Measurements from ENCODE around the gene BCL2L15.

The BCL2L15 gene

DNA sequence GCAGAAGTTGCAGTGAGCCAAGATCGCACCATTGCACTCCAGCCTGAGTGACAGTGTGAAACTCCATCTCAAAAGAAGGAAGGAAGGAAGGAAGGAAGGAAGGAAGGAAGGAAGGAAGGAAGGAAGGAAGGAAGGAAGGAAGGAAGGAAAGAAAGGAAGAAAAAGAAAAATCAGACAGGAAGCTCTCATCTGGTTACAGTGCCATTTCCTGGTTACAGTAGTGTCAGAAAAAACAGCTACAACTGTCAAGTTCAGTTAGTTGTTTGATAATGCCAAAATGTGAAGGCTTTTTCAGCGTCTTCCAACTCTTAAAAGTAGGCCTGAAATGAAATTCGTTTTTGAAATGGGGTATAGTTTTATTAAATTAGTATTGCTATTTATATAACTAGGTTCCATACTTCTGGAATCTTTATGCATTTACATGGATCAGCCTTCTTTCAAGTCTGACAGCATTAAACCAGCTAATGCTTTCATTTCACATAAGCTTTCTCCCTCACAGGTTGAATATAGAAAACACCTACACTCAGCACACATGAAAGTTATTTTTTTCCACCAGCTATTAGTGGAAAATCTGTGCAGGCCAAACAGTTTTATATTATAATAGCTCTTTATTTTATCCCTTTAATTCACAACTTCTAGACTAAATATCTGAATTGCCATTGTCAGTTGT, 37.1 kb downstream of the BCL2L15 start:
- Histone ChIP-seq H3K36me3 (ENCODE audit: control insufficient read depth, insufficient read depth, low read length) (no peaks in the 10 kb centered on the region), H3K79me2 (no peaks in the 10 kb centered on the region), H3K4me3 (ENCODE audit: low read depth, low read length) (no peak overlapping the region), H3K4me1 (no peaks in the 10 kb centered on the region), H3K27me3 (ENCODE audit: control insufficient read depth, insufficient read depth, low read length) (no peaks in the 10 kb centered on the region), H3K9me3 (ENCODE audit: control insufficient read depth, low read length) (no peaks in the 10 kb centered on the region), H2AFZ (no peak overlapping the region), H3K4me2 (ENCODE audit: low read length) (no peak overlapping the region), H3K9ac (no peak overlapping the region), H3K27ac (no peak overlapping the region)
- TF ChIP-seq, protein P1, sequence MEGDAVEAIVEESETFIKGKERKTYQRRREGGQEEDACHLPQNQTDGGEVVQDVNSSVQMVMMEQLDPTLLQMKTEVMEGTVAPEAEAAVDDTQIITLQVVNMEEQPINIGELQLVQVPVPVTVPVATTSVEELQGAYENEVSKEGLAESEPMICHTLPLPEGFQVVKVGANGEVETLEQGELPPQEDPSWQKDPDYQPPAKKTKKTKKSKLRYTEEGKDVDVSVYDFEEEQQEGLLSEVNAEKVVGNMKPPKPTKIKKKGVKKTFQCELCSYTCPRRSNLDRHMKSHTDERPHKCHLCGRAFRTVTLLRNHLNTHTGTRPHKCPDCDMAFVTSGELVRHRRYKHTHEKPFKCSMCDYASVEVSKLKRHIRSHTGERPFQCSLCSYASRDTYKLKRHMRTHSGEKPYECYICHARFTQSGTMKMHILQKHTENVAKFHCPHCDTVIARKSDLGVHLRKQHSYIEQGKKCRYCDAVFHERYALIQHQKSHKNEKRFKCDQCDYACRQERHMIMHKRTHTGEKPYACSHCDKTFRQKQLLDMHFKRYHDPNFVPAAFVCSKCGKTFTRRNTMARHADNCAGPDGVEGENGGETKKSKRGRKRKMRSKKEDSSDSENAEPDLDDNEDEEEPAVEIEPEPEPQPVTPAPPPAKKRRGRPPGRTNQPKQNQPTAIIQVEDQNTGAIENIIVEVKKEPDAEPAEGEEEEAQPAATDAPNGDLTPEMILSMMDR (IDR thresholded peaks at IDR 0.05): no peak

DNA sequence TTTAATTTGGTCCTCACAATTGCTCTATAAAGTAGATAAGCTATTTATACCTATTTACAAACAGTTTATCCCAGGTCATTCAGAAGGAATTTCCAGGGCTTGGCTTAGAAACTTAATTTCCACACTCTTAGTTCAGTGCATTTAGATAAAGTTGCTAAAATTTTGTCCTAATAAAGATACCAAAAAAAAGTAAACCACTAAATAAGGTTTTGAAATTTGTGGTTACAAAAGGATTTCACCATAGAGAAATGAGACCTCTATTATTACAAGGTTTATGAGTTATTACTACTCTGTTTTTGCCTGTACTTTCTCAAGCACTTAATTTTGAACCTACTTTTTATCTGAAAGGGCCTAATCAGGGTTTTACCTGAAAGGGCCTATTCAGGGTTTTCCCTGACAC, 38.3 kb downstream of the BCL2L15 start:
- Histone ChIP-seq H3K27ac (no peak overlapping the region), H3K9ac (no peak overlapping the region), H3K4me3 (ENCODE audit: low read depth, low read length) (no peak overlapping the region), H3K27me3 (ENCODE audit: control insufficient read depth, insufficient read depth, low read length) (no peaks in the 10 kb centered on the region), H2AFZ (no peak overlapping the region), H3K9me3 (ENCODE audit: control insufficient read depth, low read length) (no peaks in the 10 kb centered on the region), H3K4me2 (ENCODE audit: low read length) (no peak overlapping the region), H3K79me2 (no peaks in the 10 kb centered on the region), H3K4me1 (no peaks in the 10 kb centered on the region), H3K36me3 (ENCODE audit: control insufficient read depth, insufficient read depth, low read length) (no peaks in the 10 kb centered on the region)
- TF ChIP-seq, protein P1 (IDR thresholded peaks at IDR 0.05): no peak

DNA sequence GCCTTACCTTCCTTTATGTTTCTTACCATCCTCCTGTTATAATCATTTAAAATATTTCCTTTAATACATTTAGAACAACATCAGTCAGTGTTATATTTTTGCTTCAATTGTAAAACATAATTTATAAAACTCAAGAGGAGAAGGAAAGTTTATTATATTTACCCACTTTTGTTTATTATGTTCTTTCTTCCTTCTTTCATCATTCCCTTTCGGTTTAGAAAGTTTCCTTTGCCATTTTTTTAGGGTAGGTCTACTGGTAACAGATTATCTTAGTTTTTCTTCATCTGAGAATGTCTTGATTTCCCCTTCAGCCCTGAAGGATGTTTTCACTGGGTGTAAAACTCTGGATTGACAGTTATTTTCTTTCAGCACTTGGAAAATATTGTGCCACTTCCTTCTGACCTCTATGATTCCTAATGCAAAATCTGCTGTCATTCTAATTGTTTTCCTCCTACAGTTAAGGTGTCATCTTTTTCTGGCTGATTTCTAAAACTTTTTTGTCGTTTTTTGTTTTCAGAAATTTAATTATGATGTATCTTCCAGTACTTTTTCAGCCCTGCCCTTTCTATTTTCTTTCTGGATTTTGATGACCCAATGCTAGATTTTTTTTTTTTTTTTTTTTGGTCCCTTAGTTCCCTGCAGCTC, 40.9 kb downstream of the BCL2L15 start:
- Histone ChIP-seq H3K27ac (no peak overlapping the region), H3K4me3 (ENCODE audit: low read depth, low read length) (no peak overlapping the region), H3K4me2 (ENCODE audit: low read length) (no peak overlapping the region), H3K79me2 (no peaks in the 10 kb centered on the region), H3K9me3 (ENCODE audit: control insufficient read depth, low read length) (no peaks in the 10 kb centered on the region), H3K36me3 (ENCODE audit: control insufficient read depth, insufficient read depth, low read length) (no peaks in the 10 kb centered on the region), H3K4me1 (no peaks in the 10 kb centered on the region), H2AFZ (no peak overlapping the region), H3K9ac (no peak overlapping the region), H3K27me3 (ENCODE audit: control insufficient read depth, insufficient read depth, low read length) (no peaks in the 10 kb centered on the region)
- TF ChIP-seq, protein P1 (IDR thresholded peaks at IDR 0.05): no peak

DNA sequence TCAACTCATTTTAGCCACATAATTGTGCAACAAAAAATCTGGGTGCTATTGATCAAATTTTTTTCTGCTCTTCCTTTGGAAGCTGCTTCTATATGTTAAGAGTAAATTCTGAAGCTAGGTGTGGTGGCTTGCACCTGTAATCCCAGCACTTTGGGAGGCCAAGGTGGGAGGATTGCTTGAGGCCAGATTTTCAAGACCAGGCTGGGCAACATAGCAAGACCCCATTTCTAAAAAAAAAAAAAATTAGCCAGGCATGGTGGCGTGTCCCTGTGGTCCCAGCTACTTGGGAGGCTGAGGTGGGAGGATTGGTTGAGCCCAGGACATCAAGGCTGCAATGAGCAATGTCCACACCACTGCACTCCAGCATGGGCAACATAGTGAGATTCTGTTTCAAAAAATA, 50.8 kb downstream of the BCL2L15 start:
- Histone ChIP-seq H3K36me3 (ENCODE audit: control insufficient read depth, insufficient read depth, low read length) (no peaks in the 10 kb centered on the region), H2AFZ (no peak overlapping the region), H3K4me3 (ENCODE audit: low read depth, low read length) (no peak overlapping the region), H3K9me3 (ENCODE audit: control insufficient read depth, low read length) (no peaks in the 10 kb centered on the region), H3K4me1 (no peaks in the 10 kb centered on the region), H3K79me2 (no peaks in the 10 kb centered on the region), H3K9ac (no peak overlapping the region), H3K27me3 (ENCODE audit: control insufficient read depth, insufficient read depth, low read length) (no peaks in the 10 kb centered on the region), H3K27ac (no peak overlapping the region), H3K4me2 (ENCODE audit: low read length) (no peak overlapping the region)
- TF ChIP-seq, protein P1 (IDR thresholded peaks at IDR 0.05): no peak
